ENCODE measurements around the gene DGKH.

DGKH gene

GRCh38 chr13:42048342-42048683 is at the start of gene DGKH:
DGKH (plus strand) TSS chr13:42048648; CDS start chr13:42048774, 126 bp downstream.
- no peak for DNase-seq

- no peak for DNase-seq
Measured at GRCh38 chr13:42000846-42001245, 47.6 kb upstream of the DGKH start.

- DNase-seq, result no peak
Measured at GRCh38 chr13:42001580-42001979, 46.9 kb upstream of the DGKH start.

GRCh38 chr13:42002066-42002465 is 46.4 kb upstream of the DGKH start:
- no peak for DNase-seq

GRCh38 chr13:42007844-42008243 is 40.6 kb upstream of the DGKH start:
- no peak for DNase-seq

- no peak for DNase-seq
Measured at GRCh38 chr13:42009057-42009456, 39.4 kb upstream of the DGKH start.

GRCh38 chr13:42011601-42012350 is 36.7 kb upstream of the DGKH start:
- DNase-seq, result no peak

GRCh38 chr13:42014119-42014518 is 34.3 kb upstream of the DGKH start:
- no peak for DNase-seq

GRCh38 chr13:42017264-42017663 is 31.2 kb upstream of the DGKH start:
- DNase-seq, result no peak

- DNase-seq, result no peak
Measured at GRCh38 chr13:42021851-42022250, 26.6 kb upstream of the DGKH start.

- DNase-seq, result no peak
Measured at GRCh38 chr13:42022336-42022735, 26.1 kb upstream of the DGKH start.

GRCh38 chr13:42022796-42023493 is 25.5 kb upstream of the DGKH start:
- DNase-seq, result no peak

GRCh38 chr13:42027286-42027685 is 21.2 kb upstream of the DGKH start:
- no peak for DNase-seq

GRCh38 chr13:42028113-42028799 is 20.2 kb upstream of the DGKH start:
- no peak for DNase-seq

GRCh38 chr13:42035905-42036521 is 12.4 kb upstream of the DGKH start:
- DNase-seq, result no peak

- no peak for DNase-seq
Measured at GRCh38 chr13:42036711-42037110, 11.7 kb upstream of the DGKH start.

- no peak for DNase-seq
Measured at GRCh38 chr13:42038661-42039456, 9.6 kb upstream of the DGKH start.

GRCh38 chr13:42039457-42039945 is 8.9 kb upstream of the DGKH start:
- DNase-seq, result no peak

GRCh38 chr13:42039946-42040729 is 8.3 kb upstream of the DGKH start:
- DNase-seq, result peak; percentile 86

GRCh38 chr13:42040730-42041010 is 7.8 kb upstream of the DGKH start:
- no peak for DNase-seq

GRCh38 chr13:42041011-42041683 is 7.3 kb upstream of the DGKH start:
- no peak for DNase-seq
